ENCODE measurements around the gene DNAAF2.
"Not testable (repeated sequence)": the region's sequence is repeated elsewhere in the genome, so short reads cannot be mapped to it uniquely, and the experiment has no call there.

DNAAF2 gene

DNA sequence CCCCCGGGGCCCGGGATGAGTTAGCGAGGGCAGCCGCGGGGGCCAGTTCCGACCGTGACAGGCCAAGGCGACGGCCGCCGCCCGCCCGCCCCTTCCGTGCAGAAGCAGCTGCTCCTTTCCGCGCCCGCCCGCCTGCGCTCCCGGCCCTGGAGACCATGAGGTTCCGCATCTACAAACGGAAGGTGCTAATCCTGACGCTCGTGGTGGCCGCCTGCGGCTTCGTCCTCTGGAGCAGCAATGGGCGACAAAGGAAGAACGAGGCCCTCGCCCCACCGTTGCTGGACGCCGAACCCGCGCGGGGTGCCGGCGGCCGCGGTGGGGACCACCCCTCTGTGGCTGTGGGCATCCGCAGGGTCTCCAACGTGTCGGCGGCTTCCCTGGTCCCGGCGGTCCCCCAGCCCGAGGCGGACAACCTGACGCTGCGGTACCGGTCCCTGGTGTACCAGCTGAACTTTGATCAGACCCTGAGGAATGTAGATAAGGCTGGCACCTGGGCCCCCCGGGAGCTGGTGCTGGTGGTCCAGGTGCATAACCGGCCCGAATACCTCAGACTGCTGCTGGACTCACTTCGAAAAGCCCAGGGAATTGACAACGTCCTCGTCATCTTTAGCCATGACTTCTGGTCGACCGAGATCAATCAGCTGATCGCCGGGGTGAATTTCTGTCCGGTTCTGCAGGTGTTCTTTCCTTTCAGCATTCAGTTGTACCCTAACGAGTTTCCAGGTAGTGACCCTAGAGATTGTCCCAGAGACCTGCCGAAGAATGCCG, 13.7 kb downstream of the DNAAF2 start:
- FAIRE-seq (no peak), DNase-seq (ENCODE audit: insufficient read length, low spot score) (no peak)

DNA sequence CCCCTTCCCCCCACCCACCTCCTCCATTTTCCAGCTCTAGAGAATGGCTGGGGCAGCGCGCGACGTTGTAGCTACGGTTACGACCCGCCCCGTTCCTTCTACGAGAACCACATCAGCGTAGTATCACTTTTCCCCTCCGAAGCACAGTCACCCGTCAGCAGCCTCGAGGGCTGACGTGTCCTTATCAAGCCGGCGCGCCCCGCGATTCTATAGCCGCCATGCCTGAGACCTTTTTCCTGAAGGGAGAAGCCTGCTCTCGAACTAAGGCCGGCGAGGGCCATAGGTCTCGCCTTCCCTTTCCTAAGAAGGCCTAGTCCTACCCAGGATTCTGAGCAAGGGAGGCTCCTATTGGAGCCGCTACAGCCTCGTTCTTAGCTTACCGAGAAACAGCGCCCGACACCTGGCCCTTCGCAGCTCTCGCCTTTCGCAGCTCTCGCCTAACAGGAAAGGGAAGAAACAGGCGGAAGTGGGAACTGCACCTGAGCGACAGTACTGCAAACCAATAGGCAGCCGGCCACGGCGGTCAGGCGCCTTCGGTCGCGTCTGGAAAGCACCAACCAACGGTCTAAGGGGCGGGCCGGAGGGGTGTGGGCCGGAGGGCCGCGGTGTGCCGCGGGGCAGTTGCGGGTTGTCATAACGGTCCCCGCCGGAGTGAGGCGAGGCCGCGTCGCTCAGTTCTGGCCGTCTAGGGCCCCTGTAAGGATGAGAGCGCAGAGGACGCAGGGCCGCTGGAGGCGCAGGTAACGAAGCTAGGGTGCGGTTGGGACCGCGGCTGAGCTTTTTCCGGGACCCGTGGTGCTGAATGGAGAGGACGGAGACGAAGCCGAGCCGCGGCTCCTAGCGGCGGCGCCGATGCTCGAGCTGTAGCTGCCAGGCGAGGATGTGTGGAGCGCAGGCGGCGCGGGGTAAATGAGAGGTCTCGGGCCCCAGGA, 14.6 kb downstream of the DNAAF2 start, which contains the start of the genes MGAT2 and RPL36AL:
TSS of gene MGAT2 (plus strand) at position 618 of the 932 bp plus-strand sequence. CDS start 470 bp downstream, outside the sequence.
TSS of gene RPL36AL (minus strand) at position 445 of the 932 bp plus-strand sequence. CDS start 1,522 bp downstream, outside the sequence.
- DNase-seq (ENCODE audit: insufficient read length, low spot score), result peak; percentile 96
- FAIRE-seq, result peak; percentile 76

DNA sequence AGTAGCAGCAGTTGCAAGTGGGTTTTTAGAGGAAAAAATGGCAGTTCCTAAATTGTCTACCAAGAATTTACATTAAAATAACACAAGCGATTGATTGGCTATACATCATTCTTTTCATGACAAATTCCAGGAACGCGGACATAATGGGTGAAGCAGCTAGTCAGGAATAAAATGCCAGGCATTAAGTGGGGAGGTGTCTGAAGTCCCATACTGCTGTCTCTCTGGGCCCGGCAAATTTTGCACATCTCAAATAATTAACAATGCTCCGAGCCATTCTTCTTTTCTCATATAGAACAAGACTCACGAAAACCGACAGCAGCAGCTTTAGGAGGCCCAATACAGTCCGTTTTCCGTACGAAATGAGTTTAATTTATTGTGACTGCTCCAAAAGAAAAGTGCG, 15.3 kb downstream of the DNAAF2 start:
- FAIRE-seq, result no peak
- no peak for DNase-seq (ENCODE audit: insufficient read length, low spot score)

DNA sequence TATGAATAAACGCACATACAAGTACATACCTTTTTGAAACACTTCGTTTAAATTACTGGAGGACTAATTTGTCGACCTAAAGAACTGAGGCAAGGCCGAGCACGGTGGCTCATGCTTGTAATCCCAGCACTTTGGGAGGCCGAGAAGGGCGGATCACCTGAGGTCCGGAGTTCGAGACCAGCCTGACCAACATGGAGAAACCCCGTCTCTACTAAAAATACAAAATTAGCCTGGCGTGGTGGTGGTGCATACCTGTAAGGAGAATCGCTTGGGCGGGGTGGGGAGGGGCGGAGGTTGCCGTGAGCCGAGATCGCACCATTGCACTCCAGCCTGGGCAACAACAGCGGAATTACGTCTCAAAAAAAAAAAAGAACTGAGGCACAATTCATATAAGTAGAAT, 15.8 kb downstream of the DNAAF2 start:
- not testable (repeated sequence) for DNase-seq (ENCODE audit: insufficient read length, low spot score); FAIRE-seq

DNA sequence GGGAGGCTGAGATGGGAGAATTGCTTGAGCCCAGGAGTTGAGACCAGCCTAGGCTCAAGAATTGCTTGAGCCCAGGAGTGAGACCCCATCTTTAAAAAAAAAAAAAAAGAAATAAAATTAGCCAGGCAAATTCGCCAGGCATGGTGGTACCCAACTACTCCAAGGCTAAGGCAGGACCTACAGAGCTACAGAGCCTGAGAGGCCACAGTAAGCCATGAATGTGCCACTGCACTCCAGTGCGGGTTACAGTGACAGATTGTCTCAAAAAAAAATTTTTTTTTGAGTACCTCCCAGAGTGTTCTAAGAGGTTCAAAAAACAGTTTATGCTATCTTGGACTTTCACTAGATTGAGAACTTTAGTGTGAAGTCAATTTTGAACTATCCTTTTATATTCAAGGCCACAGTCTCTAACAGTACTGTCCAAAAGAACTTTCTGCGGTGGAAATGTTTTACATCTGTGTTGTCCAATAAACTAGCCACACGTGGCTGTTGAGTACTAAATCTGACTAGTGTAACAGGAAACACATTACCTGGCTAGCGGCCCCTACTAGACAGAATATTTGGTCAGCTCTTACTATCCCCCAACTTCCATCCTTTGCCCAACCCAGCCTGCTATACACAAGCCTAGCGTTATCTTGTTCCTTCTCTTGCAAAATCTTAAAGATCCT, 17.1 kb downstream of the DNAAF2 start:
- FAIRE-seq, result no peak
- DNase-seq (ENCODE audit: insufficient read length, low spot score), result no peak

DNA sequence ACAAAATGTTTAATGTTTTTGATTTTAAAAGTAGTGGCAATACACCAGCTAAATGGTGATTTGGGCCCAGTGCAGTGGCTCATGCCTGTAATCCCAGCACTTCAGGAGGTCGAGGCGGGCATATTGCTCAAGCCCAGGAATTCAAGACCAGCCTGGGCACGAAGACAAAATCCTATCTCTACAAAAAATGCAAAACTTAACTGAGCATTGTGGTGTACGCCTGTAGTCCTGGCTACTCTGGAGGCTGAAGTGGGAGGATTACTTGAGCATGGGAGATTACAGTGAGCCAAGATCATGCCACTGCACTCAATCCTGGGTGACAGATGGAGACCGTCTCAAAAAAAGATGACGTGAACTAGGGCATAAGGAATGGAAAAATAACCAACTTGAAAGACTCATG, 19.3 kb downstream of the DNAAF2 start:
- no peak for FAIRE-seq

DNA sequence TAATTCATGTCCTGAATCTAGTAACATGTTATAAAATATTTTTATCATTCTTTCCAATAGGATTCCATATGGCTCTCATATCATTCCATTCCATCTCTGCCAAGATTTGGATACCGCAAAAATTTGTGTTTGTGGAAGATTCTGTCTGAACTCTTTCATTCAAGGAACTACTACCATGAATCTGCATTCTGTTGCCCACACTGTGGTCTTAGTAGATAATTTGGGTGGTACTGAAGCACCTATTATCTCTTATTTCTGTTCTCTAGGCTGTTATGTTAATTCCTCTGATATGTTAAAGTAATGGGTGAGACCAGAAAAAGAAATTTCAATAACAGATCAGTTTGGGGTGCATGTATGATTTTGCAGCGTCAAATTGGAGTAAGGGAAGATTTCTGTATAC, 20.8 kb downstream of the DNAAF2 start:
- no peak for FAIRE-seq
- no peak for DNase-seq (ENCODE audit: insufficient read length, low spot score)

More for the DNA sequence above, 19.3 kb downstream of the DNAAF2 start:
- no peak for DNase-seq (ENCODE audit: insufficient read length, low spot score)

DNA sequence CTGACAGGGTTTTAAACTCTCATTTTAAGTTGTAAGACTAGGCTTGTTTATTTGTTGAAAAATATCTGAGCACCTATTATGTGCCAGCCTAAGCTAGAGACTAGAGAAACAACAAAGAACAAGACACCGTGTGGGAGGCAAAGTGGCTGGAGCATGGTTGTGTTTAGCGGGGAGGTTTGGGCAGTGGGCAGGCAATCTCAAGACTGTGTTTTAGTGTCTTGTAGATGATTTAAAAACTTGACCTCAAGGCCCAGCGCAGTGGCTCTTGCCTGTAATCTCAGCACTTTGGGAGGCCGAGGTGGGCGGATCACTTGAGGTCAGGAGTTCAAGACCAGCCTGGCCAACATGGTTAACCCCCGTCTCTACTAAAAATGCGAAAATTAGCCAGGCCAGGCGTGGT, 22.4 kb downstream of the DNAAF2 start:
- DNase-seq (ENCODE audit: insufficient read length, low spot score) (no peak), FAIRE-seq (no peak)

DNA sequence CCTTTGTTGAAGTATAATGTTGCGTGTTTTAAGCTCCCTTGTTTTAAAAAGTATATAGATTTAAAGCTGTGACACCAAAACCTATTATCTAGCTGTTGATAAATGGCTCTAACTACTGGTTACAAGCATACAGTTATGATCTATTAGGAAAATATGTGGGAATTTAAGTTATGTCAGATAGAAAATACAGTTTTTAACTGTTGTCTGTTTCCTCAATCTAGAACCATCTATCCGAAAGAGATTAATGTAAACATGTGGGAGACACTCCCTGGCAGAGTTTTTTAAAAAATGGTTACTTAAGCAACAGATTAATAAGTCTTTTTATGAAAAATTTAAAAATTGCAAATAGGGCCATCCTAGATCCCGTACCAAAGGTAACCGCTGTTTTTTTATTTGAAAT, 22.8 kb downstream of the DNAAF2 start:
- FAIRE-seq, result no peak
- no peak for DNase-seq (ENCODE audit: insufficient read length, low spot score)

DNA sequence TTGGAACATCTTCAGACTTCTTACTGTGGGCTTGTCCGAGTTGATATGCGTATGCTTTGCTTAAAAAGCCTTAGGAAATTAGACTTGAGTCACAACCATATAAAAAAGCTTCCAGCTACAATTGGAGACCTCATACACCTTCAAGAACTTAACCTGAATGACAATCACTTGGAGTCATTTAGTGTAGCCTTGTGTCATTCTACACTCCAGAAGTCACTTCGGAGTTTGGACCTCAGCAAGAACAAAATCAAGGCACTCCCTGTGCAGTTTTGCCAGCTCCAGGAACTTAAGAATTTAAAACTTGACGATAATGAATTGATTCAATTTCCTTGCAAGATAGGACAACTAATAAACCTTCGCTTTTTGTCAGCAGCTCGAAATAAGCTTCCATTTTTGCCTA, 27.5 kb downstream of the DNAAF2 start:
- DNase-seq (ENCODE audit: insufficient read length, low spot score), result no peak
- no peak for FAIRE-seq

DNA sequence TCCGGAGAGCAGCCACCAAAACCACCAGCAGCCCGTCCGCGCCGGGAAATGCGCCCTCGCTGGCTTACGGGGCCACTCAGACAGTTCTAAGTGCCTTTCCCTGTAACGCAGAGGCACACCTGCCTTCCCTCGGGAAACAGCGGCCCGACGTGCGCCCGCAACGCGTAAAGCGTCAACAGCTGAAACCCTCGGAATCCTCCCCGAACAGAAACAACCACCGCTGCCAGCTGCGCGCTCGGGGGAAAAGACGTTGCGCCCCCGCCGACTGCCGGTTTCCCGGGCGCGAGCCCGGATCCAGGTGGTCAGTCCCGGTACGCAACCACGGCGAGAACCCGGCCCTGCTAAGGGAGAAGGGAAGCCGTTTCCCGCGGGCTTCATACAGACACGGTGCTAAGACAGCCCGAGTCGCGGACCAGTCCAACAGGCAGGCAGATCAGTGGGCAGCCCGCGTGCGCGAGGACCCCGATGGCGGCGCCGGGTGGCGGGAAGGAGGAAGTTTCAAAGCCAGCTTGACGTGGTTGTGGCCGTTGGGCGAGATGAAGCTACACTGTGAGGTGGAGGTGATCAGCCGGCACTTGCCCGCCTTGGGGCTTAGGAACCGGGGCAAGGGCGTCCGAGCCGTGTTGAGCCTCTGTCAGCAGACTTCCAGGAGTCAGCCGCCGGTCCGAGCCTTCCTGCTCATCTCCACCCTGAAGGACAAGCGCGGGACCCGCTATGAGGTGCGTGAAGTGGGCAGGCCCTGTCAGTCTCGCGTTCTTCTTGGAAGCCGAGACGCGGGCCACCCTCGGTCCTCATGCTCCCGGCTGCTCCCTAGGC, 36.4 kb downstream of the DNAAF2 start, which contains the start of gene LRR1:
TSS of gene LRR1 (plus strand) at position 456 of the 816 bp plus-strand sequence. CDS start at position 537, 81 bp downstream.
- peak; percentile 68 for FAIRE-seq
- DNase-seq (ENCODE audit: insufficient read length, low spot score), result peak; percentile 57

DNA sequence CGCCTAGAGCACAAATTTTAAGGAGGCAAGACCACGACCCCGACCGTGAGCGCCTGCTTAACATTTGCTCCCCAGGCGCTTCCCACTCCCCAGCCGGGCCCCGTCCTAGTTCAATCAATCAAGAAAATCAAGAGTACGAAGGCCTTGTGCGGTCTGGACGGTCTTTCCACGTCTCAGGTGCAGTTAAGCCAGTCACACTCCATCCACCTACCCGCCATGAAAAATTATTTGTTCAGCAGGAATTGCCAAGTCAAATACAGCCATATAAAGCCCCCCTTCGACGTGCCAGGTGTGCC, 36.9 kb downstream of the DNAAF2 start:
- FAIRE-seq (no peak), DNase-seq (ENCODE audit: insufficient read length, low spot score) (no peak)

DNA sequence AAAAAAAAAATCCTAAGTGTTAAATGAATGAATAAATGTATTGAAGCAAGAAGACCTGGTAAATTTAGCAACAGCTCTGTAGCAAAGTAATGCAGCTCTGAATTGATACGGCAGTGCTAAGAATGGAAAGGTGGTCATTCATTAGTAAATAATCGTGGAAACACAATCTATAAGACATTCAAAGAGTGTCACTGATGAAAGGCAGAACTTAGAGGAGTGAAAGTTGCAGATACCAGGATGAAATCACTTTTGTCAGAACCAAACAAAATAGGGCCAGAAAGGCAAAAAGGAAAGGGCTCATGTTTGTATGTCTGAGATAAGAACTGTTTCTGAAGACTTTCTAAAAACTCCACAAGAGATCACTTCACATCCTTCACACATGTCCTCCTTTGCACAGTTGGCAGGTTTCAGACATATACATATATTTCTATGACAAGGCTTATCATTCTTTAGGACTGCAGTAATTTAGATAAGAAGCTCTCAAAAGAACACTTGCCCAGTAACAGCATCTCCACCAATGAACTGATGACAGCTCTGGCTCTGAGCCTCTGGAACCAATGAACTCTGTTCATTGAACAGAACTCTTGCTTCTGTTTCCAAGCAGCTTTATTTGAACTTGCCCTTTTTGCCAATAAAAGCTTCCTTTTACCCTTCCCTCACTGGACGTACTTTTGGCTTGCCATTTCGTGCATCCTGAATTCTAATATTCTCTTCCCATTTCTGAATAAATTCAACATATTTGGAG, 40.5 kb downstream of the DNAAF2 start:
- DNase-seq (ENCODE audit: insufficient read length, low spot score) (no peak), FAIRE-seq (no peak)

DNA sequence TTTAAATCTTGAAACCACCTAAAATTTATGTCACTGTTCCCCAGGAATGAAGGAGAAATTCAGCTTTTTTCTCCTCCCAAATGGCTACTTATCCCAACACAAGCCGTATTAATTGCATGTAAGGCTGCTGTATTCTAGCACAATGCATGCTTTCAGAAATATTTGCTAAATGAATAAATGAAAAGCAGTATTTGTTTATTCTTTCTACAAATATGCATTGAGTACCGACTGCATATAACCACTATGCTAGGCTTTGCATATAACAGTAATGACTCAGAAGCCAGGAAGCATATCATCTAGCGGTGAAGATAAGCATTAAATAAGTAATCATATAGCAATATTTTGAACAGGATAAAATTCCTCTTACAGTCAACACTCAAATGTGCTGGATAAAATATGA, 42.0 kb downstream of the DNAAF2 start:
- FAIRE-seq, result no peak

DNA sequence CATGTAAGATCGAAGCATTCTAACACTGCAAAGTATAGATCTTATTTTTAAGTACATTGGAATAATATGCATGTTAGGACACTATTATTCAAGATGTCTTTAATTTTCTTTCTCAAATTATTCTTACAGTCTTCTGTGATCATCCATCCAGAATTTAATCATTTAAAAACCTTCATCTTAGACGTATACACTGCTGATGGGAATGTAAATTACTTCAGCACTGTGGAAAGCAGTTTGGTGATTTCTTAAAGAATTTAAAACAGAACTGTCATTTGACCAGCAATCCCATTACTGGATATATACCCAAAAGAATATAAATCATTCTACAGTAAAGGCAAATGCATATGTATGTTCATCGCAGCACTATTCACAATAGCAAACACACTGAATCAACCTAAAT, 45.7 kb downstream of the DNAAF2 start:
- FAIRE-seq, result no peak
- DNase-seq (ENCODE audit: insufficient read length, low spot score), result no peak

More for the DNA sequence above, 42.0 kb downstream of the DNAAF2 start:
- DNase-seq (ENCODE audit: insufficient read length, low spot score), result no peak

DNA sequence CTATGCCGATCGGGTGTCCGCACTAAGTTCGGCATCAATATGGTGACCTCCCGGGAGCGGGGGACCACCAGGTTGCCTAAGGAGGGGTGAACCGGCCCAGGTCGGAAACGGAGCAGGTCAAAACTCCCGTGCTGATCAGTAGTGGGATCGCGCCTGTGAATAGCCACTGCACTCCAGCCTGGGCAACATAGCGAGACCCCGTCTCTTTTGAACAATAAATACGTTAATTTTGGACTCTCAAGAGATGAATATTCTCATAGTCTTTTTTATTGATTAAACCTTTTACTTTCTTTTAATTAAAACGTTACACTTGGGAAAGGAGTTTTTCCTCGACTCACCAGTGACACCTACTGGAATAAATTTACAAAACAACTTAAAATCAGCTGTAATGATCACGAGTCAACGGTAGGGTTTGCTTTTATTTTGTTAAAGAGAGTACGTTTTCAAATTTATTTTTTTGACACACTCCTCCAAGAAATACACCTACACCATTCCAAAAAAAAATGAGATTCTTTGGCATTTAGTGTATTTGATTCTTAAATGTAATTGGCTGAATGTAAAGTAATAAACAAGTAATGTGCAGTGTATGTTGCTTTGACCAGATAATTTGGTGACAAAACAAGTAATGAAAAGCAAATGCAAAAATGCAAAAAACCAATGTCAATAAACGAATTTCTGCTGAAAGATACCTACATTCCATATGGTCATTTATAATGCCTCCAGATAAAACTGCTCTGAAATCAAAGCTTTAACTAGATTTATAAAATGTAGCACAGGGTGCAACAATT, 48.2 kb downstream of the DNAAF2 start:
- no peak for FAIRE-seq

DNA sequence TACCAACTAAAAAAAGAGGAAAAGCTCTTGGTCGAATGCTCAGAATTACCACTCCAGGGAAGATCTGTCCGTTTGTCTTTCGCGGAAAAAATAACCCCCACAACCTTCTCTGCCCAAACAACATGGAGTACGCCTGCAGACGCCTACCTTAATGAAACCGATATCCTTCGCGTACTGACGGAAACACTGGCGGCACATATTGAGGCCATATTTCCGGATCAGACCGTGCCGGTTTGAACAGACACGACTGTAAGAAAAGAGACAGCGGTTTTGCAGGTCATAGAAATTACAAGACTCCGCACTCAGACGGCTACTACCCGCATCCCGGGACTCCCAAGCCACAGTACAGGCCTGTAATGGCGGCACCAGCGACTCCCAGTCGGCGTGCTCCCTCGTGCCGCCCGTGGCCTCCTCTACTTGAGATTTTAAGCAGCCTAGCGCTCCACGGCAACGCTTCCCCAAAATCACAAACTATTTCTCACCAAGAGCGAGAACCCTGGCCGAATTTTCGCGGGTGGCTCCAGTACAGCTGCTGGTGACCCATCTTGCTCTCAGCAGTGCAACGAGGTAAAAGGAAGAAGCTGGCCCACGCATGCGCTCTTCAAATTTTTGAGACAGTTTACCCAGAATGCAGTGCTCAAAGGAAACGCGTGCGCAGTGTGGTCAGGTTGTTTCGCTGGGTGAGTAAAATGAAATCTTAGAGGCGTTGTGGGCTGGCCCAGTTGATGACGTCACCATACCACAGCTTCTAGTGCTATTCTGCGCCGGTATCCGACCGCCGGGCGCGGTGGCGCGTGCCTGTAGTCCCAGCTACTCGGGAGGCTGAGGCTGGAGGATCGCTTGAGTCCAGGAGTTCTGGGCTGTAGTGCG, 49.0 kb downstream of the DNAAF2 start, which contains the start of gene RPS29:
TSS of gene RPS29 (minus strand) at position 578 of the 870 bp plus-strand sequence. CDS start at position 544, 34 bp downstream.
- peak; percentile 42 for FAIRE-seq
- DNase-seq (ENCODE audit: insufficient read length, low spot score), result peak; percentile 86

More for the DNA sequence above, 48.2 kb downstream of the DNAAF2 start:
- DNase-seq (ENCODE audit: insufficient read length, low spot score), result no peak
